Measurements from ENCODE around the gene PEPD.
A peak's percentile ranks its signal among the peaks of the same experiment; 100 is the strongest.

PEPD gene

GRCh38 chr19:33376423-33376822 is 145.2 kb downstream of the PEPD start:
- DNase-seq: no peak

DNA sequence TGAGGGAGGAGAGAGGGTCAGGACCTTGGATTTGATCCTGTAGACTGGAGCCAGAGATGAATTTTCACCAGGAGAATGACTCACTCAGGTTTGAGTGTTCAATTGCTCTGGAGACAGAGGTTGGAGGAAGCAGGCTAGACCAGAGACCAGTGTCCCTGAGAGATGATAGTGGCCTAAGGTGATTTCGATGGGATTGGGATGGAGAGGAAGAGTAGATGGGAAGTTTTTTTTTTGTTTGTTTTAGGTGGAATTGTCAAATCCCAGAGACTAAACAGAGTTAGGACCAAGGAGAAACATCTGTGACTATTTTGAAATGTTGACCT is 145.8 kb downstream of the PEPD start:
- DNase-seq: no peak

DNA sequence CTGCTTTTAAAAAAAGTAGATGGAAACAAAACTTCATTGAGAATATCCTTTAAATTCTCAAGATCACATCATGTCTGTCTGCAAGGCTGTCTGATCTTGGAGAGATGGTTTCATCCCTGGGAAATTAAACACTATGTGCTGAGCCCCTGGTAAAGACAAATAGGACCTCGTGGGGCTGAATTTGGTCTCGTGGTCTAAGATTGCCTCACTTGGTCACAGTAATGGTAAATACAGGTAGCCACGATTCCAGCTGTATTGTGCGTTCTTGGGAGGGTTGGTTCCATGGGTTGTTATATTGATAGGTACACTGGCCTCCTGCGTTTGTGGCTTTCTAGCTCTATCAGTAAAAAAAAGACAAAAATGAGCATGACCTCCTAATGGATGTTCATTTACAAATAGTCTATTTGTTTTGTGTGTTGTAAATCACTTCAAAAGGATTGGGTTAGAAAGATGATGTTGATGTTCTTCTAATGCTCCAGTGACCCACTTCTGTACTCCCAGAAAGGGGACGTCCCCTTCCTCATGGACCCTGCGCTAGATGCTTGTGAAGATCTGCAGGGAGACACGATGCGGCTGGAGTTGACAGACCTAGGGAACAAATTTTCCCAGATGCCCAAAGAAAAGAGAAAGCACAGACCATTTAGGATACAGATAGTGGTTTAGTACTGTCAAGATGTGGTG is 146.3 kb downstream of the PEPD start:
- no peak for DNase-seq

DNA sequence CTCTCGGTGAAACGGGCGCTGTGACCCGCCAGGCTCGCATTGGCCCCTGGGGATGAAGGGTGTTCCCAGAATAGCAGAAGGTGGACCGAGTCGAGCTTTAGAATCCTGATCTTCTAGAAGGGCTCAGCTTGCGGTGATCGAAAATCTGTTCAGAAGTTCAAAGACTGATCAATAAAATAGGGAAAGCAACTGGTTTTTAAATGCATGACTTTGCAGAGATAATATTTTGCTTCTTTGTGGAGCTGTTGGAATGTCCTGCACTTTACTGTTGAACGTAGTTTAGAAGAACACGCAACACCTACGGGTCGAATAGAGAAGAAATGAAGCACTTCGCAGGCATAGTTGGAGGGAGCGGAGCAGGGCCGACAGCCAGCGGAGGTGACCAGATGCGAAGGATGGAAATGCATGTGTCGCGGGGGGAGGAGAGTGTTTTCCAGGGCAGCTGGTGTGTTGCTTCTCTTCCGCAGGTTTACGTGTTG is 147.3 kb downstream of the PEPD start:
- no peak for DNase-seq

GRCh38 chr19:33373453-33374235 is 147.9 kb downstream of the PEPD start, which contains the start of gene CEBPG:
Gene CEBPG, plus strand, starts transcription at chr19:33373709. Its CDS starts 5,531 bp downstream, at chr19:33379240.
- DNase-seq: peak; percentile 92 to 94

- DNase-seq: no peak
These were observed 150.8 kb downstream of the PEPD start for GRCh38 chr19:33370783-33371182.

DNA sequence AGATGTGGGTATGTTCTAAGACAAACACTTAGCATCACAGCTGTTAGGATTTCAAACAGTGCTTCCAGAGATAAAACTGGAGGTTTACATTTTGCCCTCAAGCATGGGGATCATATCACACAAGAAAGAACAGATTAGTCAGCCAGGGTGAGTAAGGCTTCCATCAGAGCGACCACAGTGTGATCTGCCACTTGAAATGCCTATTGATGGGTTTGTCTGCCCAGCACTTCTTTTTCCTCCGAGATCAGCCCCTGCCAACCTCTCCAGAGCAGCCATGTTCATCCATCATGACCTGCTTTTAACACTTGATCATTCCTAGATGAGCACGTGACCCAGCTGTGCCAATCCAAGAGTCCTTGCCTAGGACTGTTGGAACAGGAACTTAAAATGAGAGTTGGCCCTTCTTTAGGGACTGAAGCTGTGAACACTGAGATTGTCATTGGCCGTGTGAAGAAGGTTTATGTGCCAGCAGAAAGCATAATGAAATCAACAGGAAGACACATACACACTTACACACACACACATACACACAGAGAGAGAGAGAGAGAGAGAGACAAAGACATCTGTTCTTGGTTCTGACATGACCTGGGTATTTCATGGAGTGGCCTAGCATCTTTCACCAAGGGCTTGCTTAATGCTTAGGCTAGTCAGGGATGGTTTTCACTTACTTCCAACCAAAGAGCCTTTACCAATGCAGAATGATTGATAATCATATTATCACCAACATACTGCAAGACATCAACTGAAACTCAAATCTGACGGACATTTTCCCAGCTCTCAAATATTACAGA is 153.3 kb downstream of the PEPD start:
- no peak for DNase-seq

DNA sequence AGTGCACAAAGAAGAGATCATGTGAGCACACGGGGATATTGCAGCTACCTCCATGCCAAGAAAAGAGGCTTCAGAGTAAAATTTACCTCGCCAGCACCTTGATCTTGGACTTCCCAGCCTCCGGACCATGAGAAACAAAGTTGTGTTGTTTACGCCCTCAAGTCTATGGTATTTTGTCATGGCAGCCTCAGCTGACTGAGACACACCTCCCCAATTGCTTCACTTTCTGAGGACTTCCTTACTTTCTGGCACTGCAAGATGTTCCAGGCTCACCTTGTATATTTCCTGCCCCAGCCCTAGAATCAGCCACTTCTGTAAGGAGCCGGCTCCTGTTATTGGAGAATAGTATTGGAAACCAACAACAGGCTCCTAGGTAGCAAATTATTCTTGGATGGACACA is 154.7 kb downstream of the PEPD start:
- no peak for DNase-seq

DNA sequence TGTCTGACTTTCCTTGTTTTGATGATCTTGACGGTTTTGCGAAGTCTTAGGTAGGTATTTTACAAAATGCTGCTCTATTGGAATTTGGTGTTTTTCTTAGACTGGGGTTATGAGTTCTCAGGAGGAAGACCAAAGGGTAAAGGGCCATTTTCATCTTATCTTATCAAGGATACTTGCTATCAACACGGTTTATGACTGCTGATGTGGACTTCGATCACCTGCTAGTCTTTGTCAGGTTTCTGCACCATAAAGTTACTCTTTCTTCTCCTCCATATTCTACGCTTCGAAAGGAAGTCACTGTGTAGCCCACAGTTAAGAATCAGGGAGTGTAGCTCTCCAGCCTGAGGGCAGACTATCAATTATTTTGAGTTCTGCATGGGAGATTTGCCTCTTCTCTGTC is 155.5 kb downstream of the PEPD start:
- DNase-seq: no peak

- DNase-seq: no peak
These were observed 155.9 kb downstream of the PEPD start for GRCh38 chr19:33365691-33366090.

GRCh38 chr19:33363476-33363875 is 158.1 kb downstream of the PEPD start:
- DNase-seq: no peak

GRCh38 chr19:33362508-33363228 is 158.9 kb downstream of the PEPD start:
- DNase-seq: no peak

- no peak for DNase-seq
These were observed 162.0 kb downstream of the PEPD start for GRCh38 chr19:33359581-33359980.

DNA sequence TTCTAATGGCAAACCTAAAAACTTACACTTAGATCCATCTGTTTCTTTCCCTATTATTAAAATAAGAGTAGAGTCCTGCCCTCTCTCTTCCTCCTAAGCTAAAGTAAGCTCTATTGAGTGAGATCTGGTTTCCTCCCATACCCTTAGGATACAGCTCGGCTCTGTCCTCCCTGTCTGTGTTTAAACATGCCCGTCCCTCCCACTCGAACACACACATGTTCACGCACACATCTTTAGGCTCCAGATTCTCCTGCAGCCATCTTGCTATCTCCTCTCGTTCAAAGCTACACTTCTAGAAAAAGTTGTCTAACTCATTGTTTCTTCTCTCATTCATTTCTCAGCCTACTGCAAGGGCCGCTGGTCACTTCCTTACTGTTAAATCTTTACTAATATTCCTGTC is 163.2 kb downstream of the PEPD start:
- DNase-seq: no peak

DNA sequence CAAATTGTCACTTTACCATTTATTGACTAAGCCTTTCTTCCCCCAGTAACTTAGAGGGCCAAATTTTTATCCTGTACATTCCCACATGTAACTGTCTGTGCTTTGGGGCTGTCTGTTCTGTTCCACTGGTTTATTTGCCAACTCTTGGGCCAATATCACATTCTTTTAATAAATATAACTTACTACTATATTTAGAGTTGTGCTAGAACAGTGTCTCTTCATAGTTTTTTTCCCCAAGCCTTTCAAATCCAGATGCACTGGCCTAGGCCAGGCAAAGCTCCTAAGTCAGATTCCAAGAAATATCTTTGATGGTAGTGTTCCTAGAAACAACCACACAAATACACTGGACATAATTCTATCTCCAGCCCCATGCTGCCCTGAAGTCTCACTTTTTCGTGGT is 164.0 kb downstream of the PEPD start:
- DNase-seq: no peak

GRCh38 chr19:33355535-33355934 is 166.1 kb downstream of the PEPD start:
- no peak for DNase-seq

DNA sequence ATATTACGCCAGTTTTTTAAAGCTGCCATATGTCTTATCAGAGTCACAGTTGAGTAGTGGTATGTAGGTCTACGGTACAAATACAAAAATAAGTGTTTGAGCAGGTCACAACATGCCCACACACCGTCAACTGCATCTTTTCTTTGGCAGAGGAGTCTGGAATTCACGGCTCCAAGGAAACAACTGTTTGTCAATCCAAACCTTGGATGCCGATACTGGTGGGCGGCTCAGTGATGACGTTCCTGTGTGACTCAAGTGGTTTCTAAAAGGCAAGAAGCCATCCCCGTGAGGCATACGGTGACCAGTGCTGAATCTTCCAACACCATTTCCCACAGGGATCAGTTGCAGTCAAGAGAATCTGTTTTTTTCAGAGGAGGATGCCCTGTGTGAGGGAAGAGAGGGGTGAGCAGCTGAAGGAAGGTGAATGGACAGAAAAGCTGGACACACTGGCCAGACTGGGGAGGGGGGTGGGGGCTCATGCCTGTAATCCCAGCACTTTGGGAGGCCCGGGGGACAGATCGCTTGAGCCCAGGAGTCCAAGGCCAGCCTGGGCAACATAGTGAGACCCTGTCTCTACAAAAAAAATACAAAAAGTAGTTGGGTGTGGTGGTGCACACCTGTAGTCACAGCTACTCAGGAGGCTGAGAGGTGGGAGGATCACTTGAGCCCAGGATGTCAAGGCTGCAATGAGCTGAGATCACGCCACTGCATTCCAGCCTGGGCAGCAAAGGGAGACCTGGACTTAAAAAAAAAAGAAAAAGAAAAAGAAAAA is 170.9 kb downstream of the PEPD start:
- no peak for DNase-seq

DNA sequence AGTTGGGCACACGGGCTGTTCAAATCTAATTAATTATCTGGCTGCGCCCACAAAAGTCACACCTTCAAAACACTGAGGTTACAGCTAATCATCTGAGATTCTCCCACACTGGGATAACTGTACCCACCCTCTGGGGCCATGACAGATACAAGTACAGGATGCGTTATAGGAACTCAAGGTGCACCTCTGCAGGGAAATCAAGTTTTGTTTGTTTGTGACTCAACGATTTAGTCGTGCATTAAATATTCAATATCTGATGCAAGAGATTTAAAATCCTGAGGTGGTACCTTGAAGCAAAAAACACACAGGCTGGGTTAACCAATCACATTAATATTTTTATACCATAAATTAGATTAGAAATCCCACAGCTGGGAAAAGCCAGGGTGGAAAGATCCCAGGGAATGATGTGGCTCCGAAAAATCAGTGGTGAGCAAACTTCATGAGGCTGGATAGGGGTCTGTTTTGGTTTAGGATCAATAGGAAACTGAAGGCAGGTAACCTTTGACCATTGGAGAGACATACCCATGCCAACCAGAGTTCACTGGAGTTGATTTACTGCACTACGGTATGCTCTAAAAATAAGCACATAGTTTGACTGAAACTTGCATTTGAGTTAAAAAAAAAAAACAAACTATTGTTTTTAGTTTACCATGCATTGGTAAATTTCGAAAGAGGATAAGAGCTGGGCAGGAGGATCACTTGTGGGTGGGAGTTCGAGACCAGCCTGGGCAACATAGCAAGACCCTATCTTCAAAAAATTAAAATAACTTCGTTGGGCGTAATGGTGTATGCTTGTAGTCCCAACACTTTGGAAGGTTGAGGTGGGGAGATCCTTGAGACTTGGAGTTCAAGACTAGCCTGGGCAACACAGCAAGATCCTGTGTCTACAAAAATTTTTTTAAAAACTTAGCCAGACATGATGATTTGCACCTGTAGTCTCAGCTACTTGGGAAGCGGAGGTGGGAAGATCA is 172.0 kb downstream of the PEPD start:
- no peak for DNase-seq

GRCh38 chr19:33348301-33349010 is 173.1 kb downstream of the PEPD start:
- no peak for DNase-seq

DNA sequence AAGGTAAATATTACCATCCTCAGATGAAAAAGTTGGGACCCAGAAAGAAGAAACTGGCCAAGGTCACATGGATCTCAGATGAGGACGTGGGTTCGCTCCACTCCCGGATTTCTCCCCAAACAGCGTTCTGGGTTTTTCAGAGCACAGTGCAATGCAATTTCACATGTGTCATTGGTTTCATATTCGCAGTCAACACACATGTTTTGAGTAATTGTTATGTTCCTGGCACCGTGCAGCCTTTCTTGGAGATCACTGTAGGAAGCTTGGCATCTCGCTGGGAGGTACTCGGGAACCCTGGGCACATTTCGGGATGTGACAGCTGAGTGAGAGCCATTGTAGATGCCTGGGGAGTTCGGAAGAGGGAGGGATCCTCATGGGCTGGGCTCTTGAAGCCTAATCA is 174.3 kb downstream of the PEPD start:
- no peak for DNase-seq
